Measurements from ENCODE around the gene EPHA6.

Gene EPHA6

GRCh38 chr3:97720417-97720816 lies 906.0 kb downstream of the EPHA6 start:
- DNase-seq: no peak

- DNase-seq: no peak
Measured at GRCh38 chr3:97721446-97721845, 907.1 kb downstream of the EPHA6 start.

- DNase-seq: no peak
Measured at GRCh38 chr3:97736928-97737327, 922.5 kb downstream of the EPHA6 start.

GRCh38 chr3:97738761-97739160 lies 924.4 kb downstream of the EPHA6 start:
- no peak for DNase-seq

- no peak for DNase-seq
Measured at GRCh38 chr3:97742036-97742435, 927.6 kb downstream of the EPHA6 start.

- no peak for DNase-seq
Measured at GRCh38 chr3:97744289-97744688, 929.9 kb downstream of the EPHA6 start.

GRCh38 chr3:97763586-97764406 lies 949.4 kb downstream of the EPHA6 start:
- DNase-seq: no peak

- peak; percentile 66 for DNase-seq
Measured at GRCh38 chr3:97764407-97765238, 950.2 kb downstream of the EPHA6 start, which contains the start of gene ARL6. Gene ARL6 (plus strand): TSS chr3:97764758. CDS start chr3:97768108, 3,350 bp downstream.

- DNase-seq: no peak
Measured at GRCh38 chr3:97765336-97765735, 950.9 kb downstream of the EPHA6 start.

- no peak for DNase-seq
Measured at GRCh38 chr3:97772926-97773325, 958.5 kb downstream of the EPHA6 start.

GRCh38 chr3:97778152-97778551 lies 963.8 kb downstream of the EPHA6 start:
- DNase-seq: no peak

GRCh38 chr3:97793420-97794019 lies 979.1 kb downstream of the EPHA6 start:
- no peak for DNase-seq

GRCh38 chr3:97795951-97796350 lies 981.6 kb downstream of the EPHA6 start:
- DNase-seq: no peak
